ENCODE data around the gene RNASET2.
A peak's percentile ranks its signal among the peaks of the same experiment; 100 is the strongest.

RNASET2 gene

DNA sequence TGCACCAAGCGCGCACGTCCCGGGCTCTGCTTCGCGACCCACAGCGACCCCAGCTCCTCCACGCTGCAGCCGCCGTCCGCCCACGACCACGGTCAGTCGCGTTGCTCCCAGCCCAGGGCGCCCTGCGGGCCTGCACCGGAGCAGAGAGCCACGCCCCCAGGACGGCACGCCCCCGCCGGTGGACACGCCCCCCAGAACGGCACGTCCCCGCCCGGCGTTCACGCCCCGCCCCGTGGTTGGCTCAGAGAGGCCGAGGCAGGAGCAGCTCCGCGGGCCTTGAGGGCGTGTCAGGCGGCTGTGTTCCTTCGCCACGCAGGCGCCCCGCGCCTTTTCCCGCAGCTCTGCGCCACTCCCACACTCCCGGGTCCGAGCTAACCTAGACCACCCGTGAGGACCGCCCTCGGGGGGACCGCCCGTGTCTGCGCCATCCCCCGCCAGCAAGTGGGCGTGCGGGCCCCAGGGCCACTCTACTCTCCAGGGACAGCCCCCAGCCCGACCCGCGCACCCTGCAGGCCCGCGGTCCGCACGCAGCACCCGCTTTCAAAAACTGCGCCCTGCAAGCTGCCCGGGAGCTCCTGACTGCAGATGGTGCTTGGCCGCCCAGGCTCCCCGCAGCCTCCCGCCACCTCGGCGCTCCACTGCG lies at the start of gene RNASET2:
TSS of gene RNASET2 (minus strand) at position 107 of the 643 bp plus-strand sequence. CDS start 368 bp downstream, outside the sequence.
- peak; percentile 53 for DNase-seq

GRCh38 chr6:167005350-167006159 lies 49.2 kb upstream of the RNASET2 start:
- DNase-seq = no peak

- no peak for DNase-seq
Measured at GRCh38 chr6:167000759-167001158, 44.4 kb upstream of the RNASET2 start.

GRCh38 chr6:166999884-167000253 lies 43.5 kb upstream of the RNASET2 start:
- DNase-seq = no peak

DNA sequence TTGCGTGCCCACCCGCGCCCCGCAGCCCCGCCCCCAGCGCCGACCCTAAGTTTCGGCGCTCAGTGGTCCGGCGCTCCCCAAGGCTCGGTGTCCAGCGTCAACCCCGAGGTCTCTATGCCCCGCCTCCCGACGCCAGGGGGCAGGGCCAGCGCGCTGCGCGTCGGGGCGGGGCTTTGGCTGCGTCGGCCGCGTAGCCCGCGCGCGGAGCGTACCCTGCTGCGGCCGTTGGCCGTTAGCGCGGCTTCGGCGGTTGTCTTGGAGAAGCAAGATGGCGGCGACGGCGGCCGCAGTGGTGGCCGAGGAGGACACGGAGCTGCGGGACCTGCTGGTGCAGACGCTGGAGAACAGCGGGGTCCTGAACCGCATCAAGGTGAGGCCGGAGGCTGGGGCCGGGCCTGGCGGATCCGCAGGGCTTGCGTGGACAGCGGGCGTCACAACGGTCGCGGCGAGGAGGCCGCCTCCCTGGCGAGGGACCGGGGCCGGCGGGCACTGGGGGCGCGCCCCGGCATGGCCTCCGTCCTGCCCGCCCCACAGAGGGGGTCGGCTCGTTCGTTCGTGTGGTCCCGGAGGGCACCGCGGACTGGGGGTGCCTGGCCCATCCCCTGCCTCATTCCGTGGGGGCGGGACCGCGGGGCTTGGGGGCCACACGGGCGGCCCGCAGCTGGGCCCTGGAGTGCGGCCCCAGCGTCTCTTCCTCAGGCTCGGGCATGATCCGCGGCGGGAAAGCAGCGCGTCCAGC lies 43.0 kb upstream of the RNASET2 start, which contains the start of gene CEP43:
TSS of gene CEP43 (plus strand) at position 253 of the 739 bp plus-strand sequence. CDS start at position 269, 16 bp downstream.
- DNase-seq = peak; percentile 35

DNA sequence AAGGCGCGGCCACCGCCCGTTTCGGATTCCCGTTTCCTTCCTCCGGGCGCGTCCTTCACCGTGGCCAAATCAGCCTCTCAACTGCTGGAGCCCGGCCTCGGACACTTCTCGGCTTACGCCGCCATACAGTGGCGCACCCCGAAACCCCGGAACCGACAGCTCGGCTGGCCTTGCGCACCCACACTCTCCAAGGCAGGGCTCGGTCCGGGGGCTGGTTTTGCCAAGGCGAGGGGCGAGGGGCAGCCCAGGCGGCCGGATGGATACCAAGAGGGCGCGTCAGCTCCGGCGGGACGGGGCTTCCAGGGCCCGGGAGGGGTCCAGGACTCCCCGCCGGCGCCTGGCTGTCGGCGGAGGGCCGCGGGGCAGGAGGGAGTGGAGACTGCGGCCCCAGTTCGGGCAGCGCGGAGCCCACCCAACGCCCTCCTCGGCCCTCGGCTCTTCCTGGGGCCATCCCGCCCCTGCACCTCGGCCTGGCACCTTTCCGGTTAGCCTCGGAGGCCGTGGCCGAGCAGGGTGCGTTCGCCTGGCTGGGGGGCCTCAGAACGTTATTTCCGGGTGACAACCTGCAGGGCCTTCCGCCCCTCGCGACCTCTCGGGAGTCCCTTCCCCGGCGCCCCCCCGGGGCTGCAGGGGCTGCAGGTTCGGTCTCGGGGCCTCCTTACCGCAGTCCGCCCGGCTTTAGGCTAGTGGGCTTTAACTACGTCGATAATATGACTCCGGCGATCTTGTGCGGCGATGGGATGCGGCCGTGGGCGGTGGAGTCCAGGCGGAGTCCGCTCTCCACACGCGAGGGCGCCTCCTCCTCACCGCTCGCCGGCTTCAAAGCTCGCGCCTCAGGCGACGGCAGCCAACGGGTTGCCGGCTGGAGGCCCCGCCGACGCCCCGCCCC lies 42.1 kb upstream of the RNASET2 start:
- DNase-seq = no peak

DNA sequence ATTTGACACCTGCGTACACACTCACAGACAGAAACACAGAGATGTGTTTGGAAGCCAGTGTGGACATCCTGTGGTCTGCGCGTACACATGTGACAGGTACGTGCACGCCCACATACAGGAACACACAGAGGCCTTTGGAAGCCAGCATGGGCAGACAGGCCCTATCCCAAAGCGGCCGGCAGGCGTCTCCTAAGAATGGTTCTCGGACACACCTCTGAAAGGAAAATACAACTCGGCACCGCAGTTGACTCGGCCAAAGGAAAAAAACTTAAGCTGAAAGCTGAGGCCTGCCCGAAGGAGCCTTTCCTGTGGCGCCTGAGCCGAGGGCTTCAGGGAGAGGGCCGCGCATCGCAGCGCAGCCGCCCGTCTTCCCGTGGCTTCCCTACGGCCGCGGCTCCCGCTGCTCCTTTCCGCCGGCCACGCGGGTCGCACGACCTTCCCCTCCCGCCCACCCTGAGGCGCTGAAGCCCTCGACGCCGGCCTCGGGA lies 41.5 kb upstream of the RNASET2 start:
- peak; percentile 23 for DNase-seq

- no peak for DNase-seq
Measured at GRCh38 chr6:166997348-166997747, 41.0 kb upstream of the RNASET2 start.

DNA sequence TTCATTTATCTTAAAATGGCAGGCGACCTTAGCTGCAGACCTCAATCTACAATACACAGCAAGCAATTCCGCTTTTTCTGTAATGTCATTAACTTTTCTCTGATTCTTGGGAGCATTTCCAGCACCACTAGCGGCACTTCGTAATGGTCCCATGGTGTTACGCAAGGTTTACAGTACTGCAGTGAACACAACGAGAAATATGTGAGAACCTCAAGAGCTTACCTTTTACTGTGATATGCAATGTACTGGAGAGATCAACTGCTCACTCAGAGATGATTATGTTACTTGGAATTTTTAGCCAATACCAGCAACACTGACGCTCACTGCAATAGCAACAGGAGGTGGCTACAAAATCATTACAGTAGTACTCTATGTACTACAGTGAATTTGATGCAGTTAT lies 40.1 kb upstream of the RNASET2 start:
- no peak for DNase-seq

- DNase-seq = no peak
Measured at GRCh38 chr6:166989427-166990032, 33.2 kb upstream of the RNASET2 start.

GRCh38 chr6:166988674-166989201 lies 32.4 kb upstream of the RNASET2 start:
- no peak for DNase-seq

DNA sequence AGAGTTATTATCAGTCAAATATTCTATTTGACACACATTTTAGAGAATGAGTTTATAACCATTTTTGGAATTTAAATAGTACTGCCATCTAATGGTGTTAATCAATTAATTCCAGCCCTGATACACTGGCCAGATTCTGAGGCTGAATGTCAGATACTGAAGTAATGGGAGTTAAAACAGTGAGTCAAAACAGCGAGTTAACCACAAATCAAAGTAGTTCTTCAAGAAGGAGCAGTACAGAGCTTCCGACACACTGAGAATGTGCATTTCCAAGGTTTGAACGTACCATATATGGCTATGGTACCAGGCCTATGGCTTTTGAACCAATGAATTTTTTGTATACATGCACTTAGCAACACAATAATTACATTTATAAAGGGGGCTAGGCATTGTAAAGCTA lies 31.6 kb upstream of the RNASET2 start:
- DNase-seq = no peak

GRCh38 chr6:166987448-166987847 lies 31.1 kb upstream of the RNASET2 start:
- DNase-seq = no peak

DNA sequence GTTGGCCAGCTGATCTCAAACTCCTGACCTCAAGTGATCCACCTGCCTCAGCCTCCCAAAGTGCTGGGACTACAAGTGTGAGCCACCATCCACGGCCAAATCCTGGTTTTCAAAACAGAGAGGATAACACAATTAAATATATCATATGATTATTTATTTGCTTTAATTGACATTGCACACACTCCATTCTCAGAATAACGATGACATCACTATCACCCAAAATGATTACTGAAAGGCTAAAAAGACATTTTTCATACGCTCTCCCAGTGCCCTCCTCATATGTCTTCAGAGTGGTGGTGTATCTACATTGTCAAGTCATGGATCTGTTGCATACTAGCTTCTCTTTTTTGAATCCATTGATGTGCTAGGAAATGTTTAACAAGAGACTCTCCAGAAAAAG lies 24.4 kb upstream of the RNASET2 start:
- DNase-seq = no peak

DNA sequence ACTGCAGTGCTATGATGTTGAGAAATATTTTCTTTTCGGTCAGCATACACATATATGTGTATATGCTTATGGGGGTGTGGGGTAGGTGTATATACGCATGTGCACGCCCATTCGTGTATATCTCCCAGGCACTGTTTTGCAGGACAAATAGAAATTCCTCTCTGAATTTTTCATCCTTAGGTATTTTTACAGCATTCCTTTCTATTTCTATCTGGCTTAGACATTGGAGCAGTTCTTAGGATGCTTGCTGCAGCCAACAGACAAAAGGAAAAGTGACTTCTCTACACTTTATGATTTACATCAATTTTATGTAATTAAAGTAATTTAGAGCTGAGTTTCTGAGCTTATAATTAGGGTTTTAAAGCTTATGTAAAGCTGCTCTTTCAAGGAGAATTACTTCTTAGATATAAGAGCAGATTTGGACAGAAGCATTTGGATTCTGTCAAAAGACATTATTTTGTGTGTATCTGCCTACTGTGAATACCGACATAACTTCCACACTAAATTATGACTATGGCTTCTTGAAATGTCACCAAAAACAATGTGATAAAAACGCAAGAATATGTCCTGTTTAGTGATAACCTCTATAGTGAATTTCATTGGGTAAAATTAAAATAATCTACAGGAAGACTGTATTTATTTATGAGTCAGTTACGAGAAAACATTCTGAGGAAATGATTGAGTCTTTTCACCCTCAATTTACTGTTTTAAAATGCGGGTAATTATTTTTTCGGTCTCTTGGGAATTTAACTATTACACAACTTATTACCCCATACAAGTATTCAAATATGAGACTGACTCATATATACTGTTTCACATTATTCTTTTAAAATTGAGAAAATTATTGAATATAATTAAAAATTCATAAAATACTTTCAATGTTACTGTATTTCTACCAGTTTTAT lies 21.5 kb upstream of the RNASET2 start:
- DNase-seq = no peak

DNA sequence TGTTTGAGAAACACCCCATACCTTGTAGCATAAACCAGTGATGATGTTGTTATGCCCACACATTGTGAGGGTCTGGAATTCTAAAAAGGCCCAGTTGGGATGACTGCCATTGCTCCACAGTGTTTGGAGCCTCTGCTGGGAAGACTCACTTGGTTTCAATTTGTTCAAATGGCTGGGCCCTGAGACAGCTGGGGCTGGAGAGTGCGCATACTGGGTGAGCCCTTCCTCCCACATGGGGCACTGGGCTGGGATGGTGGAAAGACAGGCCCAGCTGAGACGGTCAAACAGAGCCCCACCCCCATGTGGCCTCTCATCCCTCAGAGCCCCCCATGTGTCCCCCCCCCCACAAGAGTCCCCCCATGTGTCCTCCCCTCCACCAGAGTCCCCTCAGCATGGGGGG lies 20.3 kb upstream of the RNASET2 start:
- DNase-seq = no peak

- DNase-seq = no peak
Measured at GRCh38 chr6:166972101-166972500, 15.8 kb upstream of the RNASET2 start.

DNA sequence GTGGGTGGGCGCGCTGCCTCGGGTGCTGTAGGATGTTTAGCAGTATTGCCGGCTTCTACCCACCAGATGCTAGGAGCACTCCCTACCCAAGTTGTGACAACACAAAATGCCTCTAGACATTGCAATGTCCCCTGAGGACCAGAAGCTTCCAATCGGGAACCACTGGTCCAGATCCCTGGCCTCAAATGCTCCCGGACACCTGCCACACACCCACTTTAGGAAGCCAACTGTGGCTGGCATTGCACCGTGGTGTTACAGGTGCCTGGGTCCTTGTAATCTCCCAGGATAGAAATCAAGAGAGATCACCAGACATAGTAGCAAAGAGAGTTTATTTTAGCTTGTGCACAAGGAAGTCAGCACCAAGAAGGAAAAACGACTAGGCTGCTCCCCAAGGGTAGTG lies 14.9 kb upstream of the RNASET2 start:
- no peak for DNase-seq

DNA sequence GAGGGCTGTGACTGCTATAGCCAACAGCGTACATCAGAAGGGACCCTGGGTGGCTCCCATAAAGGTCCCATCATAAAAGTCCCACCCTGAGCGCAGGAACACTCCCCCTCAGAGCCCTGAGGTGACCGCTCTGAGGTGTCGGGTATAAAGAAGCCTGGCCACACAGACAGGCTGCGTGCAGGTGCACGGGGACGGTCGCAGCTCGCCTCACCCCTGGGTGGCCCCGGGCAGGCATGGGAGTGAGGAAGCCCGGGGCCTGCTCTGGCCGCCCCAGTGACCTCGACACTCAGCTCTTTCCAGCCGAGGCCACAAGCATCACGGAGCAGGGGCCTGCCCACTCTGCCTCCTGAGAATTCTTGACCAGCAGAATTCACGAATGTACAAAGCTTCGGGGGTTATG lies 14.4 kb upstream of the RNASET2 start:
- no peak for DNase-seq

GRCh38 chr6:166970091-166970490 lies 13.7 kb upstream of the RNASET2 start:
- no peak for DNase-seq

All from SIG-M5 (cell line).